Measurements from ENCODE around the gene GPI.
A peak's percentile ranks its signal among the peaks of the same experiment; 100 is the strongest.

Gene GPI

DNA sequence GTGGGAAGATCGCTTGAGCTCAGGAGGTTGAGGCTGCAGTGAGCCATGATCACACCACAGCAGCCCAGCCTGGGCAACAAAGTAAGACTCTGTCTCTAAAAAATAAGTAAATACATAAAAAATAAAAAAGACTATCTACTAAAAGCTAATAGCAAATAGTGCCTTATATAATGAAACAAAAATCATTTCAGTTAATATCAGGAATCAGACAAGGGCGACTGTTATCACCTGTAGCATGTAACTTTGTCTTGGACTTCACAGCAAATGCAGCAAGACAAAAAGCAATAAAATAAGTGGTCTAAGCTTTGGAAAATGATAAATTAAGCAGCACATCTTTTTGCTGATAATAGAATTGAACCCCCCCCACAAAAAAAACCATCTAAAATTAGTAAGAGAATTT lies 21.2 kb upstream of the GPI start:
- H3K9ac ChIP-seq (ENCODE audit: low read depth, low read length), result no peak overlapping the region
- peaks cover 48% of the 10 kb centered on the region for H3K36me3 ChIP-seq (ENCODE audit: insufficient read depth, low read depth, low read length)
- no peak overlapping the region for H3K4me3 ChIP-seq (ENCODE audit: low read length)
- no peaks in the 10 kb centered on the region for H3K4me1 ChIP-seq (ENCODE audit: insufficient read depth, low read length)
- no peaks in the 10 kb centered on the region for H3K9me3 ChIP-seq (ENCODE audit: insufficient read depth, low read depth, low read length)
- no peak overlapping the region for H3K27ac ChIP-seq (ENCODE audit: low read length)
- H3K27me3 ChIP-seq (ENCODE audit: insufficient read depth, low read length), result no peaks in the 10 kb centered on the region

DNA sequence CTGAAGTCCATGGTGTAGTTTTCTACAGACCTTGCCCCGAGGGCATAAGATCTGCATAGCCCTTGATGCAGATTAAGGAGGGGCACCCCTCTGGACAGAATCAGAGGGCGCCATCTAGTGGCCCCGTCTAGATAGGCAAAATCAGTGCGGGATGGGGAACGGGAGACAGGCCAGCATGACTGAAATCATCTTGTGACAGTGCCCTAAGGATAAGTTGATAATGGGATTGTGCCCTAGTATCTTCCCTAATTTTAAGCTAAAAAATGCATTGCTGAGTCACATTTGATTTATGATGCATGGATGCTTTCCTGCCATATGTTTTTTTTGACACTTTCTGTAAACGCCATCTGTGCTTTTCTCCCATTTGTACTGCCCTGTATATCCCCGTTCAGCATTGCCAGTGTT lies 19.0 kb upstream of the GPI start:
- H3K27me3 ChIP-seq (ENCODE audit: insufficient read depth, low read length), result no peaks in the 10 kb centered on the region
- no peaks in the 10 kb centered on the region for H3K9me3 ChIP-seq (ENCODE audit: insufficient read depth, low read depth, low read length)
- peaks cover 29% of the 10 kb centered on the region for H3K36me3 ChIP-seq (ENCODE audit: insufficient read depth, low read depth, low read length)
- H3K27ac ChIP-seq (ENCODE audit: low read length), result no peak overlapping the region
- no peak overlapping the region for H3K4me3 ChIP-seq (ENCODE audit: low read length)
- H3K4me1 ChIP-seq (ENCODE audit: insufficient read depth, low read length), result no peaks in the 10 kb centered on the region
- no peak overlapping the region for H3K9ac ChIP-seq (ENCODE audit: low read depth, low read length)

DNA sequence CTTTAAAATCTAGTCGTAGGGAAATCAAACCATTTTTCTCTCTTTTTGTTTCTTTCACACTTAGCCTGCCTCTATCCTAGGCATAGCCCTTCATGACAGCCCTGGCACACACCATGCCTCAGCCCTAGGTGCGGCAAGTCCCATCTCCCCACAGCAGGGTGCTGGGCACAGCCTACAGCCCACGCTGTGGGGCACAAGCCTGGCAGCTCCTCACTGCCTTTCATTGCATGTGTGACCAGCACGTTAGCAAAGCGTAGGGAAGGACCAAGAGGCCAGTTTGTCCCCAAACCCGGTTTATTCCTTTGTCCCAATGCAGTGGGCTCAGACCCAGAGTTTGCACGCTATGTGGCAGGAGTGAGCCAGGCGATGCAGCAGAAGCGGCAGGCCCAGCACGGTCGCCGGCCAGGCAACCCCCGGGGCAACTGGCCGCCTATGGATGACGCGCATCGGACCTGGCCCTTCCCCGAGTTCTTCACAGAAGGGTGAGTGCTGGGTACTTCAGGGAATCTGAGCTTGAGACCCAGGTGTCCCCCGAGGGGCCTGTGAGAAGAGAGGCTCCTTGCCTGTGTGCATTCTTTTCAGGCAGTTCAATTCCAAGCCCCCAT lies 17.3 kb upstream of the GPI start:
- no peak overlapping the region for H3K27ac ChIP-seq (ENCODE audit: low read length)
- no peaks in the 10 kb centered on the region for H3K27me3 ChIP-seq (ENCODE audit: insufficient read depth, low read length)
- H3K36me3 ChIP-seq (ENCODE audit: insufficient read depth, low read depth, low read length), result peaks cover 19% of the 10 kb centered on the region
- no peak overlapping the region for H3K9ac ChIP-seq (ENCODE audit: low read depth, low read length)
- no peaks in the 10 kb centered on the region for H3K9me3 ChIP-seq (ENCODE audit: insufficient read depth, low read depth, low read length)
- no peak overlapping the region for H3K4me3 ChIP-seq (ENCODE audit: low read length)
- no peaks in the 10 kb centered on the region for H3K4me1 ChIP-seq (ENCODE audit: insufficient read depth, low read length)

DNA sequence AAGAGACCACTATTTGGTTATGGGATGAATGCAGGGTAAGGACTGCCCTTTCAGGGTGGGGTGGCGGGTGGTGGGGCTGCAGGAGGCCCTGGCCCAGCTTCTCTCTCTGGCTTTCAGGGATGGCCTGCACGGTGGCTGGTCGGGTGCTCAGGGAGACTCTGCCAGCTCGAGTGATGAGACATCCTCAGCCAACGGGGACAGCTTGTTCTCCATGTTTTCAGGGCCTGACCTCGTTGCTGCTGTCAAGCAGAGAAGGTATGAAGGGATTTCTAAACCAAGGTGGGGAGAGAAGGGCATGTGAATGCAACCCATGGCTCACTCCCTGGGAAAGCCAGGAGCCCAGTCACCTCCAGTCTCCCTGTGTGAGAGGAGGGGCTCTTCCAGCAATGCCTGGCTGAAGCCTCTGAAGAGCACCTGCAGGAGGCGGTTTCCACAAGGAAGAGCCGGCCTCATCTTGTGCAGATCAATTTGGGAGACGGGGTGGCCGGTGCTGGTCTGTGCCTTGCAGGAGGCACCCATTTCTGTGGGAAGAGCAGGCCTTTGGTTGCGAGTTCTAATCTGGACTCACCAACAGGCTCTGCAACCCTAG lies 16.0 kb upstream of the GPI start:
- Histone ChIP-seq H3K9me3 (ENCODE audit: insufficient read depth, low read depth, low read length) (no peaks in the 10 kb centered on the region), H3K27me3 (ENCODE audit: insufficient read depth, low read length) (no peaks in the 10 kb centered on the region), H3K36me3 (ENCODE audit: insufficient read depth, low read depth, low read length) (peaks cover 19% of the 10 kb centered on the region), H3K27ac (ENCODE audit: low read length) (no peak overlapping the region), H3K4me1 (ENCODE audit: insufficient read depth, low read length) (no peaks in the 10 kb centered on the region), H3K4me3 (ENCODE audit: low read length) (no peak overlapping the region), H3K9ac (ENCODE audit: low read depth, low read length) (no peak overlapping the region)

DNA sequence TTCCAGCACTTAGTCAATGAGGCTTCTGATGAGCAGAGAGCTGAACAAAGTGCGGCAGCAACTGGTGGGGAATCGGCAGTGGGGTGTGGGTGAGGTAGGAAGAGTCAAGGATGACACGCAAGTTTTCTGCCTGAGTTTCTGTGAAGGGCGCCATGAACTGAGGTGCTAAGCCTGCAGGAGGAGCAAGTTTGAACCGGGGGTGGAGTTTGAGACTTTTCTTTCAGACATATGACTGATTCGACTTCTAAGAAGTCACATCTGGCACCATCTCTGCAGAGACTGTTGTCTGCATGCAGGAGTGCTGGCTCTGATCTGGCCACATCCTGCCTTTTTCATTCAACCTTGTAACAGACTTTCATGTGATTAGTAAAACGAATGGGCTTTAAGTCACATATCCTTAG lies 14.8 kb upstream of the GPI start:
- Histone ChIP-seq H3K4me3 (ENCODE audit: low read length) (no peak overlapping the region), H3K27ac (ENCODE audit: low read length) (no peak overlapping the region)

DNA sequence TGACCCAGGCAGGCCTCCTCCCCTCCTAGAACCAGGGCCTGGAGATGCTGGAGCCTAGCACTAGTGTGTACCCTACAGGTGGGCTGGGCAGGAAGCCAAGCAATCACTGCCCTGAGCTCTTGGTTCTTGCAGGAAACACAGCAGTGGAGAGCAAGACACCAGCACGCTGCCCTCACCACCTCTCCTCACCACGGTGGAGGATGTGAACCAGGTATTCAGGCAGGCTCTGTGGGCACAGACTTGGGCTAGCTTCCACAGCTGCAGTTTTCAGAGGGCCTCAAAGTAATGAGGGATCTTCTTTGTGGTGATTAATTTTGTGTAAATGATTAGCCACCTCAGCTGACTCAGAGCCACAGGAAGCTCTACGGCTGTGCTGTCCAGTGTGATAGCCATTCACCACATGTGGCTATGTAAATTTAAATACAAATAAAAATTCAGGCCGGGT lies 13.6 kb upstream of the GPI start:
- H3K27ac ChIP-seq (ENCODE audit: low read length), result no peak overlapping the region
- no peaks in the 10 kb centered on the region for H3K4me1 ChIP-seq (ENCODE audit: insufficient read depth, low read length)

More for the DNA sequence above, 14.8 kb upstream of the GPI start:
- Histone ChIP-seq H3K9ac (ENCODE audit: low read depth, low read length) (no peak overlapping the region), H3K36me3 (ENCODE audit: insufficient read depth, low read depth, low read length) (peaks cover 19% of the 10 kb centered on the region), H3K9me3 (ENCODE audit: insufficient read depth, low read depth, low read length) (no peaks in the 10 kb centered on the region), H3K27me3 (ENCODE audit: insufficient read depth, low read length) (no peaks in the 10 kb centered on the region), H3K4me1 (ENCODE audit: insufficient read depth, low read length) (no peaks in the 10 kb centered on the region)

DNA sequence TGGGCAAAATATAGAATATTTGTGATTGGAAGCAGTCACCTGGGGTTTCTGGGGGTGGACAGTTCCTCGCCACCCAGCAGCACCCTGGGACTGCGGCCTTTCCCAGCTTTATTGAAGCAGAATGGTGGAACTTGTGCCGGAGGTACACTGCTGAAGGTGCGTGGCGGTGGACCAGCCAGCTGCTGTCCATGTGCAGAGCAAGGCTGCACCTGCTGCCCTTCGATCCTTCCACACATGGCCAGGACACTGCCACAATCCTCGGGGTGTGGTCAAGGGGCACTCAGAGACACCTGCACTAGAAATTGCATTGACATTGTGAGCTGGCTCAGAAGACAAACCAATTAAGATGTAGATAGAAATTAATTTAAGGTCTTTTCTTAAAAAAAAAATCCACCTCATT lies 11.4 kb upstream of the GPI start:
- no peak overlapping the region for H3K4me3 ChIP-seq (ENCODE audit: low read length)
- no peak overlapping the region for H3K27ac ChIP-seq (ENCODE audit: low read length)
- peaks cover 15% of the 10 kb centered on the region for H3K36me3 ChIP-seq (ENCODE audit: insufficient read depth, low read depth, low read length)
- H3K9me3 ChIP-seq (ENCODE audit: insufficient read depth, low read depth, low read length), result no peaks in the 10 kb centered on the region
- no peaks in the 10 kb centered on the region for H3K27me3 ChIP-seq (ENCODE audit: insufficient read depth, low read length)
- H3K9ac ChIP-seq (ENCODE audit: low read depth, low read length), result no peak overlapping the region
- peaks cover 3% of the 10 kb centered on the region; the same call in 1 of the 2 replicates for H3K4me1 ChIP-seq (ENCODE audit: insufficient read depth, low read length)

More for the DNA sequence above, 13.6 kb upstream of the GPI start:
- H3K4me3 ChIP-seq (ENCODE audit: low read length), result no peak overlapping the region
- no peaks in the 10 kb centered on the region for H3K9me3 ChIP-seq (ENCODE audit: insufficient read depth, low read depth, low read length)
- no peak overlapping the region for H3K9ac ChIP-seq (ENCODE audit: low read depth, low read length)
- H3K36me3 ChIP-seq (ENCODE audit: insufficient read depth, low read depth, low read length), result peaks cover 19% of the 10 kb centered on the region
- H3K27me3 ChIP-seq (ENCODE audit: insufficient read depth, low read length), result no peaks in the 10 kb centered on the region

DNA sequence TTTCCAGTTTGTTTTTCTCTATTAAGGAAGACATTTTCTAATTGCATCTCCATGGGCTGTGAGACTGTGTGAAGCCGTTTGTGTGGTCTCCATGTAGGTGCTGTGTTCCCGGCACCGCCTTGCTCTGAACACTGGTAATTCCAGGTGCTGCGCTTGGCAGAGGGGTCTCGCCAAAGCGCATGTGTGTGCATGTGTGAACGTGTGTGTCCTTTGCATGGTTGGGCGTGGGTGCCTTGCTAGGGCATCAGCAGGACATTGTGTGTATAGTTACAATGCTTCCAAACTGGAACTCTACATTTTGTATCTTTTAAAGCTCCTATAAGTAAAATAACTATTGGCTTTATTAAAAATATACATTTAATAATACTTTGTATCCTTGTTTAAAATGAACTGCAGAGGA lies 9.8 kb upstream of the GPI start:
- H3K9me3 ChIP-seq (ENCODE audit: insufficient read depth, low read depth, low read length), result no peaks in the 10 kb centered on the region
- H3K9ac ChIP-seq (ENCODE audit: low read depth, low read length), result no peak overlapping the region
- peaks cover 15% of the 10 kb centered on the region for H3K36me3 ChIP-seq (ENCODE audit: insufficient read depth, low read depth, low read length)
- H3K27ac ChIP-seq (ENCODE audit: low read length), result no peak overlapping the region
- H3K4me1 ChIP-seq (ENCODE audit: insufficient read depth, low read length), result peaks cover 6% of the 10 kb centered on the region; the same call in 1 of the 2 replicates
- no peaks in the 10 kb centered on the region for H3K27me3 ChIP-seq (ENCODE audit: insufficient read depth, low read length)
- no peak overlapping the region for H3K4me3 ChIP-seq (ENCODE audit: low read length)

DNA sequence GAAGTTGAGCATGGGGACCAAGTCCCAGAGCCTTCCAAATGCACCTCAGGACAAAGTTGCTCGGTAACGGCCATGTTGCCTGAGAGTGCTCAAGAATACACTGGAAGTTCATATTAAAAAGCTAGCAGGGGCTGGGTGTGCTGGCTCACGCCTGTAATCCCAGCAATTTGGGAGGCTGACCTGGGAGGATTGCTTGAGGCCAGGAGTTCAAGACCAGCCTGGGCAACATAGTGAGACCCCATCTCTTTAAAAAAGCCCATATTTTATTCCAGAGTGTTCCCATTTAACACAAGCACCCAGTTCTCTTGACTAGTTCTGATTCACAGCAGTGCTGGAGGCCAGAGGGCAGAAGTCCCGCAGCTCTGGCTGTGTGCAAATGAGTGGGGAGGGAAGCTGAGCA lies 8.1 kb upstream of the GPI start:
- H3K4me3 ChIP-seq (ENCODE audit: low read length), result no peak overlapping the region
- no peak overlapping the region for H3K9ac ChIP-seq (ENCODE audit: low read depth, low read length)
- peaks cover 6% of the 10 kb centered on the region; the same call in 1 of the 2 replicates for H3K4me1 ChIP-seq (ENCODE audit: insufficient read depth, low read length)
- H3K36me3 ChIP-seq (ENCODE audit: insufficient read depth, low read depth, low read length), result peaks cover 9% of the 10 kb centered on the region
- no peak overlapping the region for H3K27ac ChIP-seq (ENCODE audit: low read length)
- H3K9me3 ChIP-seq (ENCODE audit: insufficient read depth, low read depth, low read length), result no peaks in the 10 kb centered on the region
- H3K27me3 ChIP-seq (ENCODE audit: insufficient read depth, low read length), result no peaks in the 10 kb centered on the region

DNA sequence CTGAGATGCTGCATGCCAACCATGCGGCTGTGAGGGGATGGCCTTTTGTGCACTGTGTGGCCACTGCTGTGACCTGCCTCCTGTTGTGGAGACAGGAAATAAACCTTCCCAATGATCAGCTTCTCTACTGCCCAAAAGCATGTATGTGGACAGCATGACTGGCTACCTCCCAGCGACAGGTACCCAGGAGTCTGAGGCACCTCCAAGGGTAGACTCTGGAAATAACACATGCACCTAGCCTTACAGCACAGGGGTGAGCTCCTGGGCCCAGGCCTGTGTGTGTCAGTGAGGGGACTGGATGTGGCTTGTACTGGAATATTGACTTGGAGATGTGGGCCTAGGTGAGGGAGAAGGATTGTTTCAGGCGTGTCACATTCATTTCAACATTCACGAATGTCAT lies 7.6 kb upstream of the GPI start:
- peaks cover 6% of the 10 kb centered on the region; the same call in 1 of the 2 replicates for H3K4me1 ChIP-seq (ENCODE audit: insufficient read depth, low read length)
- peaks cover 9% of the 10 kb centered on the region for H3K36me3 ChIP-seq (ENCODE audit: insufficient read depth, low read depth, low read length)
- no peak overlapping the region for H3K4me3 ChIP-seq (ENCODE audit: low read length)
- no peak overlapping the region for H3K9ac ChIP-seq (ENCODE audit: low read depth, low read length)
- no peaks in the 10 kb centered on the region for H3K27me3 ChIP-seq (ENCODE audit: insufficient read depth, low read length)
- no peak overlapping the region for H3K27ac ChIP-seq (ENCODE audit: low read length)
- H3K9me3 ChIP-seq (ENCODE audit: insufficient read depth, low read depth, low read length), result no peaks in the 10 kb centered on the region

DNA sequence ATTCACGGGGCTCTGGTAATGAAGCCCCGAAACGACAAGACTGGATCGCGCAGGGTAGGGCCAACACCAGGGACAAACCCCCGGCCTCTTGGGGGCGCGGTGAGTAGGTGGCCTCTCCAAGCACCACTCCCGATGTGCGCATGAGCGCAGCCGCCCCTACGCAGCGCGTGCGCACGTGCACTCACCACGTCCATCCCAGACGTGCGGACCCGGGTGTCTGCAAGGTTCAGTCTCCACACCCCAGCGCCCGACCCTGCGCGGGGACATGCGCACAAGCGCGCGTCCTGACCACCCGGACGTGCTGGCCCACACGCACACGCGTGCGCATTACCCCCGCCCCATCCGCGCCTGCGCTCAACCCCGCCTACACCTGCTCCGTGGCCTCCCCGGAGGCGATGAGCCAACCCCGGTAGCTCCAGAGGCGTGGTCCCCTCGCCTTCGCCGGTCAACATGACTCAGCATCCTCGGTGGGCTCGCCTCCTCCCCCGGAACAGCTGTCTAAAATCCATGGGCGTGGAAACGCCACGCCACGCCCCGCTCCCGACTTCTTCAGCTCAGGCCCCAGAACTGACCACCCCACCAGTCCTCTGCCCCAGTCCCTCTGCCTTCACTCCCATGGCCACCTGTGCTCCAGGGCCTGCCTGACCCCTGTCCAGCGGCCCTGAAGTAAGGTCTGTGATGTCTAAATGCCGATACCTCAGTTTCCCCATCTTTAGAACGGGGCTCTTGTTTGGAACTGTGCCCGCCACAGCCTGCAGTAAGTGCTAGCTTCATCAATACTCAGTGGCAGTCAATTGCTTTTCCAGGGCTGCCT lies 5.6 kb upstream of the GPI start:
- peak overlapping the region; percentile 70; the same call in 1 of the 2 replicates for H3K9ac ChIP-seq (ENCODE audit: low read depth, low read length)
- H3K4me1 ChIP-seq (ENCODE audit: insufficient read depth, low read length), result peaks cover 6% of the 10 kb centered on the region; the same call in 1 of the 2 replicates
- no peaks in the 10 kb centered on the region for H3K27me3 ChIP-seq (ENCODE audit: insufficient read depth, low read length)
- no peaks in the 10 kb centered on the region for H3K9me3 ChIP-seq (ENCODE audit: insufficient read depth, low read depth, low read length)
- H3K27ac ChIP-seq (ENCODE audit: low read length), result peak overlapping the region; percentile 6
- H3K36me3 ChIP-seq (ENCODE audit: insufficient read depth, low read depth, low read length), result no peaks in the 10 kb centered on the region
- H3K4me3 ChIP-seq (ENCODE audit: low read length), result peak overlapping the region; percentile 61

DNA sequence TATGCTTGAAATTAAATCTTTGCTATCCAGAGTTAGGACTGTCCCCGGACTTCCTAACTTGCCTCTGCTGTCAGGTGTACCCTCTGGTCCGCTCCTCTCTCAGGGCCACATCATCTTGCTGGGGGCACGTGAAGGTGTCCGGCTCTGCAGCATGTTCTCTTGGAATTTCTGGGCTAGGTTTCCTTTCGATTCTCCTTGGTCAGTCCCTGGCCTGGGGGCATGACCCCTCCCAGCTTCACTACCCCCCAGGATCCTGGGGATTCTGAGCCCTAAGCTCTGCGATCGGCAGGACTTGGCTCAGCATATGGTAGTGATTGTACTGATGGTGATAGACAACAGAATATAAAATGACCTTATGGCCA lies 5.1 kb upstream of the GPI start:
- H3K36me3 ChIP-seq (ENCODE audit: insufficient read depth, low read depth, low read length), result no peaks in the 10 kb centered on the region
- H3K4me3 ChIP-seq (ENCODE audit: low read length), result peak overlapping the region; percentile 61
- H3K27me3 ChIP-seq (ENCODE audit: insufficient read depth, low read length), result no peaks in the 10 kb centered on the region
- H3K9ac ChIP-seq (ENCODE audit: low read depth, low read length), result peak overlapping the region; percentile 70; the same call in 1 of the 2 replicates
- H3K9me3 ChIP-seq (ENCODE audit: insufficient read depth, low read depth, low read length), result no peaks in the 10 kb centered on the region
- no peak overlapping the region for H3K27ac ChIP-seq (ENCODE audit: low read length)
- H3K4me1 ChIP-seq (ENCODE audit: insufficient read depth, low read length), result peaks cover 6% of the 10 kb centered on the region; the same call in 1 of the 2 replicates

Data from iPS-20b (cell line).